Astrocyte (in vitro differentiated cells and primary cell): ENCODE data around the gene NOMO2. TPM values are rescaled to one million over a fixed set of nuclear protein-coding genes. Genes with fewer than 3 reads are reported as not detected.
A peak's percentile ranks its signal among the peaks of the same experiment; 100 is the strongest.
"Not testable (repeated sequence)": the region's sequence is repeated elsewhere in the genome, so short reads cannot be mapped to it uniquely, and the experiment has no call there.

Experiments
- DNase-seq: peaks from one replicate; pipeline ENCODE4 v3.0.0-alpha.2; 2010; ENCODE audit warnings: low read depth
- FAIRE-seq: peaks from 2 replicates; lab custom pipeline; 2011; peaks lifted over from hg19 to GRCh38; lab: Jason Lieb, UNC
- H2AFZ ChIP-seq: 2 replicates; pipeline ENCODE4 v1.6.0; 2012; ENCODE audit warnings: low read depth, low read length, inconsistent platforms
- H3K27ac ChIP-seq: 2 replicates; pipeline ENCODE4 v1.5.1; 2011; ENCODE audit warnings: low read depth, low read length, inconsistent platforms
- H3K27me3 ChIP-seq: 2 replicates; pipeline ENCODE4 v1.6.0; 2011; ENCODE audit warnings: low read length, inconsistent platforms; ENCODE audit not compliant: insufficient read depth
- H3K36me3 ChIP-seq: 2 replicates; pipeline ENCODE4 v1.5.1; 2011; ENCODE audit warnings: low read length, inconsistent platforms; ENCODE audit not compliant: insufficient read depth
- H3K4me1 ChIP-seq: 2 replicates; pipeline ENCODE4 v1.5.1; 2011; ENCODE audit warnings: low read length, inconsistent platforms; ENCODE audit not compliant: insufficient read depth
- H3K4me2 ChIP-seq: 2 replicates; pipeline ENCODE4 v1.6.0; 2012; ENCODE audit warnings: low read length, inconsistent platforms
- H3K4me3 ChIP-seq: 2 replicates; pipeline ENCODE4 v1.5.1; 2011; ENCODE audit warnings: low read depth, mild to moderate bottlenecking, low read length, inconsistent platforms; ENCODE audit not compliant: insufficient read depth
- H3K79me2 ChIP-seq: 2 replicates; pipeline ENCODE4 v1.6.0; 2012; ENCODE audit warnings: mild to moderate bottlenecking, low read length, inconsistent platforms; ENCODE audit not compliant: insufficient read depth
- H3K9ac ChIP-seq: 2 replicates; pipeline ENCODE4 v1.6.0; 2012; ENCODE audit warnings: mild to moderate bottlenecking, low read length, inconsistent platforms
- H3K9me3 ChIP-seq: 2 replicates; pipeline ENCODE4 v1.5.1; 2012; ENCODE audit warnings: low read depth, mild to moderate bottlenecking, low read length, inconsistent platforms; ENCODE audit not compliant: insufficient read depth
- H4K20me1 ChIP-seq: 2 replicates; pipeline ENCODE4 v1.6.0; 2012; ENCODE audit warnings: low read length, inconsistent platforms; ENCODE audit not compliant: insufficient read depth
- H3K27ac Mint-ChIP-seq: one replicate; pipeline ENCODE4 v1.8.0; 2021; ENCODE audit warnings: mild to moderate bottlenecking, mixed read lengths; ENCODE audit not compliant: unreplicated experiment
- H3K27me3 Mint-ChIP-seq: one replicate; pipeline ENCODE4 v1.8.0; 2021; ENCODE audit warnings: low read depth, mixed read lengths; ENCODE audit not compliant: unreplicated experiment
- H3K36me3 Mint-ChIP-seq: one replicate; pipeline ENCODE4 v1.8.0; 2021; ENCODE audit warnings: low read depth, mixed read lengths; ENCODE audit not compliant: unreplicated experiment
- H3K4me1 Mint-ChIP-seq: one replicate; pipeline ENCODE4 v1.8.0; 2021; ENCODE audit warnings: low read depth, mixed read lengths; ENCODE audit not compliant: unreplicated experiment
- H3K4me3 Mint-ChIP-seq: one replicate; pipeline ENCODE4 v1.8.0; 2021; ENCODE audit warnings: mild to moderate bottlenecking, moderate library complexity, mixed read lengths; ENCODE audit not compliant: unreplicated experiment
- H3K9me3 Mint-ChIP-seq: one replicate; pipeline ENCODE4 v1.8.0; 2021; ENCODE audit warnings: mild to moderate bottlenecking, mixed read lengths; ENCODE audit not compliant: unreplicated experiment
- total RNA-seq: library from RNA; stranded (reverse); gene quantifications from 2 replicates; pipeline ENCODE4 v1.2.1, GENCODE V29; 2021

Gene NOMO2
- total RNA-seq, 1 donor from 2014 or later, result 269 TPM

DNA sequence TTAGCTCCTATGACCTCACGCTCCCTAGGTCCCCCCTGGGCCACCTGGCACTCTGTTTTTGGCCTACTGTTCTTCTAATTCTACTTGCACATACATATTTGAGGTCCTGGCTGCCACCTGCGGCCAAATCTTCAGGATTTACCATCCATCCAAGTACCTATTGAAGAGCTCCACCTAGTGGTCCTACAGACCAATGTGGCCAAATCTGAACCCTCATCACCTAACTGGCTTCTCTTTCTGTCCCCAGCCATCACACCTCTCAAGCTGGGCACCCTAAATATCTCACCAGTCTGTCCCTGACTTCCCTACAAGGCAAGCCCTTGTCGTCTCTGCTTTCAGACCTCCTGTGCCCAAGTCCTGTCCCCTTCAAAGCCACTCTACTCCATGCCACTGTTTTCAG lies 24.9 kb downstream of the NOMO2 start:
- not testable (repeated sequence) for DNase-seq, FAIRE-seq, H3K4me1 Mint-ChIP-seq, H3K4me3 ChIP-seq, H3K4me1 ChIP-seq, H3K27ac Mint-ChIP-seq, H3K27me3 Mint-ChIP-seq, H3K9me3 Mint-ChIP-seq, H3K27me3 ChIP-seq, H3K4me2 ChIP-seq, H3K79me2 ChIP-seq, H3K36me3 ChIP-seq, H3K27ac ChIP-seq, H3K4me3 Mint-ChIP-seq, H4K20me1 ChIP-seq, H2AFZ ChIP-seq, H3K9me3 ChIP-seq, H3K36me3 Mint-ChIP-seq, H3K9ac ChIP-seq

DNA sequence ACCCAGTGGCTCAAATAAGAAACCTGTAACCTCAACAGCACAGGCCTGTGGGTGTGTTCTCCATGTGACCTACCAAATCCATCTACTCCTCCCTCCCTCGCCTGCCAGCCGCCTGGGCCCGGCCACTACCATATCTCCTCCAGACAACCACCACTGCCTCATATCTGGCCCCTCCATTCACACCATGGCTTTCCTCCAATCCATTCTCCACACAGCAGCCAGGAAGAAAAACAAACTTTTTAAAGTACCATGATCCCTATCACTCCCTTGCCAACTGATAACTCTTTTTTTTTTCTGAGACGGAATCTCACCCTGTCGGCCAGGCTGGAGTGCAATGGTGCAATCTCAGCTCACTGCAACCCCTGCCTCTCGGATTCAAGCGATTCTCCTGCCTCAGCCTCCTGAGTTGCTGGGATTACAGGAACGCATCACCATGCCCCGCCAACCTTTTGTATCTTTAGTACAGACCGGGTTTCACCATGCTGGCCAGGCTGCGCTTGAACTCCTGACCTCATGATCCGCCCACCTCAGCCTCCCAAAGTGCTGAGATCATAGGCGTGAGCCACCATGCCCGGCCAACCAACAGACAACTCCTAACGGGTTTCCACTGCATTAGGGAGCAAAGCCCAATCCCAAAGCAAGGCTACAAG lies 26.3 kb downstream of the NOMO2 start:
- not testable (repeated sequence) for H3K4me1 Mint-ChIP-seq, FAIRE-seq, H3K9me3 ChIP-seq, H3K27me3 Mint-ChIP-seq, H3K9me3 Mint-ChIP-seq, H4K20me1 ChIP-seq, H3K9ac ChIP-seq, H3K4me1 ChIP-seq, H3K4me2 ChIP-seq, H3K36me3 Mint-ChIP-seq, H3K36me3 ChIP-seq, H2AFZ ChIP-seq, H3K4me3 Mint-ChIP-seq, H3K79me2 ChIP-seq, H3K27ac Mint-ChIP-seq, H3K27me3 ChIP-seq, H3K4me3 ChIP-seq, H3K27ac ChIP-seq
- DNase-seq, result peak; percentile 25

DNA sequence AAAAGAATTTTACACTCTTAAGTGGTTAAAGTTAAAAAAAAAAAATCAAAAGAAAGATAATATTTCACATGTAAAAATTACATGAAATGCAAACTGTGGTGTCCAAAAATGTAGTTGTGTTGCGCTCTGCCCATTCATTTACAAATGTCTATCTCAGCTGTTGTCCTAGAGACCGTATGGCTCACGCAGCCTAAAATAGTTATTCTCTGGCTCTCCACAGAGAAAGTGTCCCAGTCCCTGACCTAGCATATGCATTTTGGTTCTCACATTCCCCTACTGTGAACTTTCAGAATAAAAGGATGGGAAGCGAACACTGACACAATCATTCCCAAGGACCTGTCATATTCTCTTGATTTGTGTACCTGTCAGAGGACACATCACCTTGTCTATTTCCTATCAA lies 27.6 kb downstream of the NOMO2 start:
- not testable (repeated sequence) for H3K27ac ChIP-seq, H3K9me3 ChIP-seq, H3K36me3 Mint-ChIP-seq, H3K4me1 ChIP-seq, H3K9me3 Mint-ChIP-seq, H3K27ac Mint-ChIP-seq, H3K4me3 ChIP-seq, H4K20me1 ChIP-seq, H3K27me3 ChIP-seq, H3K79me2 ChIP-seq, FAIRE-seq, H3K9ac ChIP-seq, H3K36me3 ChIP-seq, H3K4me3 Mint-ChIP-seq, DNase-seq, H3K4me2 ChIP-seq, H3K4me1 Mint-ChIP-seq, H2AFZ ChIP-seq, H3K27me3 Mint-ChIP-seq

DNA sequence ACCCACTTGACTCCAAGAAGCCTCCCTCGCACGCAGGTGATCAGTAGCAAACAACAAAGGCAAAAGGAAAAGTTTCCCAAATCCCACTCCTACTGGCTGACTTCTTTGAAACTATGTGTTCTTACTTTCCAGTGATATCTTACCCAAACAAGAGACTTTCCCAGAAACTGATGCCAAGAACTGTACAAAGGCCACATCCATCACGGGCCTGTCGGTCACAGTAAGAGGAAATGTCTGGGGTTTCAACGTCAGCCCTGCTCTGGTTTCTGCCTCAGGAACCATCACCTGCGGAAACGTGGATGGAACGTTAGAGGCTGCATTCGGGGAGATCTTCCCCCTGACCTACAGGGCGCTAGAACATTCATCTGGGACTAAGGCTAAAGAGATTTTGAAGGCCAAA lies 30.6 kb downstream of the NOMO2 start:
- not testable (repeated sequence) for H3K79me2 ChIP-seq, H3K36me3 ChIP-seq, H3K4me2 ChIP-seq, H3K36me3 Mint-ChIP-seq, FAIRE-seq, H3K27ac Mint-ChIP-seq, H2AFZ ChIP-seq, H3K9me3 ChIP-seq, H3K9ac ChIP-seq, H3K4me1 ChIP-seq, H3K4me3 ChIP-seq, H3K9me3 Mint-ChIP-seq, DNase-seq, H3K27ac ChIP-seq, H3K4me1 Mint-ChIP-seq, H4K20me1 ChIP-seq, H3K27me3 ChIP-seq, H3K27me3 Mint-ChIP-seq, H3K4me3 Mint-ChIP-seq

DNA sequence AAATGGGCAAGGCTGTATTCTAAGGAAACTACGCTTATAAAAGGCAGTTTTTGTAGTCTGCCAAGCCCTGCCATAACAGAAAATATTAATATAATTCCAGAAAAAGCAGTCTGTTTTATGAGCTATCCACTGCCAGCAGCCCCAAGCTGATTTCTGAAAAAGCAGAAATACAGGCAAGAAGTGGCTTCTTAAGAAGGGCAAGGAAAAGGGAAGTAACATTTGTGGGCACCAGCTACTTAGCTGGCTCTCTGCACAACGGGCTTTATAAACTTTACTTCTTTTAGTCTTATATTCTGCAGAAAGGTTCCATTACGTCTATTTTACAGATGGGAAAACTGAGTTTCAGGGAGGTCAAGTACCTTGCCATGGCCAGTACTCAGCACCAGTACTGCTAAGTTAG lies 31.6 kb downstream of the NOMO2 start:
- not testable (repeated sequence) for H3K9me3 ChIP-seq, H3K4me3 ChIP-seq, H3K4me1 Mint-ChIP-seq, H3K4me3 Mint-ChIP-seq, H3K4me1 ChIP-seq, H3K9ac ChIP-seq, H3K4me2 ChIP-seq, H3K27me3 Mint-ChIP-seq, H3K27me3 ChIP-seq, FAIRE-seq, H3K79me2 ChIP-seq, H3K27ac ChIP-seq, H3K36me3 ChIP-seq, H2AFZ ChIP-seq, H3K9me3 Mint-ChIP-seq, H3K36me3 Mint-ChIP-seq, DNase-seq, H3K27ac Mint-ChIP-seq, H4K20me1 ChIP-seq

DNA sequence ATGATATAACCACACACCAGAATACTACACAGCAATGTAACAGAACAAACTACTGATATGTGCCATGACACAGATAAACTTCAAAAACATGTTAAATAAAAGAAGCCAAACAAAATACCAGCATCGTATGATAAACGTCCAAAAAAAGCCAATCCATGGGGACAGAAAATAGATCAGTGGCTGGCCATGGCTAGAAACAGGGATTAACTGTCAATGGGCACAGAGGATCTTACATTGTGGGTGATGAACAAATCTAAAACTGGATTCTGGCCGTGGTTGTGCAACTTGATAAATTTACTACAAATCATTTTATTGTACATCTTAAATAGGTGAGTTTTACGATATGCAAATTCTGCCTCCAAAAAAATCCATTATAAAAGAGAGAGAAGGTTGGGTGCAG lies 35.4 kb downstream of the NOMO2 start:
- H3K9ac ChIP-seq, H3K27me3 Mint-ChIP-seq, H3K36me3 Mint-ChIP-seq, H3K79me2 ChIP-seq, H3K27ac Mint-ChIP-seq, H3K4me2 ChIP-seq, H3K4me1 ChIP-seq, H3K27me3 ChIP-seq, FAIRE-seq, H3K27ac ChIP-seq, H3K4me3 Mint-ChIP-seq, H3K4me3 ChIP-seq, H3K9me3 ChIP-seq, H3K9me3 Mint-ChIP-seq, DNase-seq, H3K36me3 ChIP-seq, H2AFZ ChIP-seq, H4K20me1 ChIP-seq, H3K4me1 Mint-ChIP-seq: not testable (repeated sequence)
